KOPT-K1 (cell line): ENCODE measurements around the gene SOX21.

Source experiments
- H3K27ac ChIP-seq: fragments of 200-600 bp; sonication (generic); 2 replicates; pipeline ENCODE4 v1.5.1; 2016; ENCODE audit warnings: antibody characterized with exemption, mild to moderate bottlenecking, low read depth, low read length; ENCODE audit not compliant: poor library complexity, severe bottlenecking
- H3K36me3 ChIP-seq: fragments of 200-600 bp; sonication (generic); 2 replicates; pipeline ENCODE4 v1.5.1; 2017; ENCODE audit warnings: antibody characterized with exemption, mild to moderate bottlenecking, low read length, moderate library complexity; ENCODE audit not compliant: insufficient read depth
- H3K9me3 ChIP-seq: fragments of 200-600 bp; sonication (generic); 2 replicates; pipeline ENCODE4 v1.5.1; 2017; ENCODE audit warnings: antibody characterized with exemption, low read length, mild to moderate bottlenecking; ENCODE audit not compliant: insufficient read depth, poor library complexity, severe bottlenecking

Gene SOX21

DNA sequence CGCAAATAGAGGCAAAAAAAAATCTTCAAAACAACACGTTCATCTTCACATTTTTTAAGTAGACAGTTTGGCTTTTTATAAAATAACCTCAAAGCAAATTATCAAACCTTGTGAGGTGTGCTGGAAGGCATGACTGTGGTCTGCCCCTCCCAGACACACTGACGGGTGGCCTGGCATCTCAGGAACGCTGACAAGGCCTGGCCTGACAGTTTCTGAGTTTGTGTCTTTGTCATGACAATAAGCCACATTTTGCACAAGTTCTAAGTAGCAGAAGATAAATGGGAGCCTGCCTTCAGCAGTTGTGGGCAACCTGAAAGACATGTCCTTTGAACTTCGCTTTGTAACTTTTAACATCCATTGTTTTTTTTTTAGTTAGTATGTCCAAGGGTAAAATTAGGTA, 38.5 kb downstream of the SOX21 start:
- Histone ChIP-seq H3K9me3 (no peaks in the 10 kb centered on the region), H3K27ac (no peak overlapping the region), H3K36me3 (no peaks in the 10 kb centered on the region)

DNA sequence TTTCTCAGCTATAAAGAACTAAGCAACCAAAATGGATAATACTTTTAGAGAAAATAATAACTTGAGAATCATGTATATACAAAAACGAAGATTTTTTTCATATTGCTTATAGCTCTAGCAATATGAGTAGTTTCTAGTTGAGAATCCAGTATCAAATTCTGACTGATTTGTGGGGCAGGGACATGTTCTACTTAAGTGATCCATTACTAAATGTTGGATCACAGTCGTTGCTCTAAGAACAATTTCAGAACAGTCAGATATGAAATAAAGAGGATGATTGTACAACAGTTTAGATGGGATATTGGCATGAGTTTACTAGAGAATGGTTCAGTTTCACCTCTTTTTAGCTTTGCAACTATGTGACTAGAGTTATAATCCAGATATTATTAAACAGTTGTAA, 39.9 kb downstream of the SOX21 start:
- H3K36me3 ChIP-seq = no peaks in the 10 kb centered on the region
- no peak overlapping the region for H3K27ac ChIP-seq
- no peaks in the 10 kb centered on the region for H3K9me3 ChIP-seq

DNA sequence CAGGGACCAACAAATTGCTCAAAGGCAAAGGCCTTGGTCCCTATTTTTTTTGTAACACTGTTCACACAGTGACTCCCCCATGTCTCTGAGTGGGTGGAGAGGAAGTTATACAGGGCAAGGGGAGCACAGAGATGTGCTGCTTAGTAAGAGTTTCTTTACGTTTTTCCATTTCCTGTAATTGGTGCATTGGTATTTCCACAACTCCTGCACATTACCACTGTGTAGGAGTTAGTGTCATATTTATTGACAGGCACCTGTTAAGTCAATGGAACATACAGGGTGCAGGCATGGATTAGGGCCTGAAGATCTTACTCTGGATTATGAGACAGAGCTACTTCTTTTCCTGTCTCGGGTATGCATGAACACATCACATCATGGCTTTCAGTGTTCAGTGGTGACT, 45.2 kb downstream of the SOX21 start:
- no peak overlapping the region for H3K27ac ChIP-seq
- no peaks in the 10 kb centered on the region for H3K9me3 ChIP-seq
- no peaks in the 10 kb centered on the region for H3K36me3 ChIP-seq

DNA sequence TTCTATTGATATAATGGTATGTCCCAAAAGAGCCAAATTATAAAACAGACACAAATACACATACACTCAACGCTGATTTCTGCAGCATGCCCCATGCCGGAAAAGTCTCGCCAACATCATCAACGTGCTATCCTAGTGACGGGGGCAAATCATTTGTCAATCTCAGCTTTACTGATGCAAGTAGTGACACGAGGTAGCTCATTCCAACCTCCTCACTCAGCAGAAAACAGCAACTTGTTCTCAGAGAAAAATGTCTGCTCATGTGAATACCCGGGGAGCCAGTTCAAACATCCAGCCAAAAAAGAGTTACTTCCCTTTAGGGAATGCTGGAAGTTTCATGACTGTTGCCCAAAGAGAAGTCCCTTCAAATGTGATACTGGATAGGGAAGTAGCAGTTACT, 46.3 kb downstream of the SOX21 start:
- Histone ChIP-seq H3K9me3 (no peaks in the 10 kb centered on the region), H3K27ac (no peak overlapping the region), H3K36me3 (no peaks in the 10 kb centered on the region)

DNA sequence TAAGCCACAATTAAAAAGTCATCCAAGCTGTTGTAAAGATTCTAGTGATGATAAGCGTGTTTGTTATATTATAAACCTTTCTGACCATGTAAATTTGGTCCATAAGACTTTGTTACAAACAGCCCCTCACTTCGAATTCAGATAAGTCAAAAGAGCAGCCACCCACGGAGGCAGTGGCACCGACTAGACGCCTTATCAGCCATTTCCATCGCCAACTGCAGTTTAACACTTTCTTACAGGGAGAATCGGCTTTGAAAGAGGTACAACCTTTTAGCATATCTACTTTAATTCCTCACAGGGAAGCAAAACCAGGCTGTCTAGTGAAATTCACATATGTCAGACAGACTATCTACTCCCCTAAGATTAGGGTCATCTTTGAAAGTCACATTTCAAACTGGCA, 47.5 kb downstream of the SOX21 start:
- no peaks in the 10 kb centered on the region for H3K9me3 ChIP-seq
- H3K36me3 ChIP-seq = no peaks in the 10 kb centered on the region
- no peak overlapping the region for H3K27ac ChIP-seq

DNA sequence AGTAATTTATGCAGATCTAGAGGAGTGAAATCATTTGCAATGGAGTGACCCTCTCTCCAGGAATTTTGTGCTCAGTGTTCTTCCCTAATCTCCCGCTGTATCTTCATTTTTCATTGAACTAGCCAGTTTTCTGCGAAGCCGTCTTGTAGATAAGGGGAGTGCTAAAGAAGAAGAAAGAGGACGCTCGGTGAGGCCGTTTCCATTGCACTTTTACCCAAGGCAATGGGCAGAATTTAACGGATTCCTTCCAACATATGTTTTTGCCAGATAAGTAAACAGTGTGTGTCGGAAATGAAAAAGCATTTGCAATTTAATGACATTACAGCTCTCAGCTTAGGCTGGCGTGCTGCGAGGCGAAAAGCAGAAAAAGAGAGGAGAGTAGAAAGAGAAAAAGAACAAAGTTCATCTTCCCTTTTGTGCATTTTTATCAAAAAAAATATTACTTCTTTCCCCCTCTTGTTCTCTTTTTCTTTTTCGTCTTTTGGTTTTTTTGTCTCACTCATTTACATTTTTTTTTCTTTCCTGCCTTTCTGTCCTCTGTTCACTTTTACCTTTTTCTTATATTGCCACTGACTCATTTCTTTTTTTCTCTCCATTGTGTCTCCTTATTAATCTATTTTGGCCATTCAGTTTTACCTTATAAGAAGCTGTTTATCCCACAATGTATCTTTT, 49.9 kb downstream of the SOX21 start:
- H3K9me3 ChIP-seq = no peaks in the 10 kb centered on the region
- no peak overlapping the region for H3K27ac ChIP-seq
- H3K36me3 ChIP-seq = no peaks in the 10 kb centered on the region

DNA sequence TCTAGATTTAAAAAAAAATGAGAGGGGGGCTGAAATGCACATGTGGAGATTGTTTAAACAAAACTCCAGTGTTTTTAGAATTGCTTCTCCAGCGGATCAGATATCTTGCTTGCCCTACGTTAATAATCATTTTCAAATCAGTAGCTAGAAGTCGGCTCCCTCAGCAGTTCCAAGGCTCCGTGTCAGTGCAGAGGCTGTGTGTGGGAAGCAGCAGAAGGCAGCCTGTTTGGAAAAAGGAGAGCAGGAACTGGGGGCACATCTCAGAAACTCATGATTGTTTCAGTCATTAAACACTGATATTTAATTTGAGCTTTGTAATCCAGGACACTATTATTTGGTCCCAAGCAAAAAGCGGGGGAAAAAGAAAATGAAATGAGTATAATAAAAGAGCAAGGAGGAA, 50.9 kb downstream of the SOX21 start:
- no peak overlapping the region for H3K27ac ChIP-seq

DNA sequence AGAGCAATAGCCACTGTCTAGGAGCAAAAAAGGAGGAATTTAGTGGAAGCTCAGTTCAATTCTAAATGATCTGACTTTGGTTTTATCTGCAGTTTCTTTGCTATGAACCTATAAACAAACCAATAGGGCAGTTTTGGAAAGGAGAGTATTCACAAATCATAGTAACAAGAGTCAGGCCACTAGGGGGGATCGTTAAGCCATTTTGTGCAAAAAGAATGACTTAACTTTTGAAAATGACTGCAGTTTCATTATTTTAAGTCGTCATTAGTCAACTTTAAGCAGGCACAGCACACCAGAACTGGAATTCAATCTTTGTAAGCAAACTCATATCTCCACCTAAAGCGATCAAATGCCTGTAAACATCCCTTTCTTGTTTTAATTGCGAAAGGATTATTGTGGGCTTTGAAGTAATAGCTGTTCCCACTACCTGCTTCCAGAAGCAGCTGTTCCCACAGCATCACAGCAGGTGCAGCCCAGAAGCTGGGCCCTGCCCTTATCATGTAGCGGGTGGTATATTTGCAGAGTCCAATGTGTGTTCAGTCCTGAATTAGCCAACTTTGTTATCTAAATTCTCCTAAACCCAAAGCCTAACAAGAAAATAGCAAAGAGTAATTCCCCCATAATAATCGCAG, 51.5 kb downstream of the SOX21 start:
- H3K36me3 ChIP-seq = no peaks in the 10 kb centered on the region
- peaks cover 4% of the 10 kb centered on the region for H3K9me3 ChIP-seq
- H3K27ac ChIP-seq = no peak overlapping the region

More for the DNA sequence above, 50.9 kb downstream of the SOX21 start:
- no peaks in the 10 kb centered on the region for H3K9me3 ChIP-seq
- no peaks in the 10 kb centered on the region for H3K36me3 ChIP-seq
